ENCODE measurements around the gene NDUFB6.

NDUFB6 gene

DNA sequence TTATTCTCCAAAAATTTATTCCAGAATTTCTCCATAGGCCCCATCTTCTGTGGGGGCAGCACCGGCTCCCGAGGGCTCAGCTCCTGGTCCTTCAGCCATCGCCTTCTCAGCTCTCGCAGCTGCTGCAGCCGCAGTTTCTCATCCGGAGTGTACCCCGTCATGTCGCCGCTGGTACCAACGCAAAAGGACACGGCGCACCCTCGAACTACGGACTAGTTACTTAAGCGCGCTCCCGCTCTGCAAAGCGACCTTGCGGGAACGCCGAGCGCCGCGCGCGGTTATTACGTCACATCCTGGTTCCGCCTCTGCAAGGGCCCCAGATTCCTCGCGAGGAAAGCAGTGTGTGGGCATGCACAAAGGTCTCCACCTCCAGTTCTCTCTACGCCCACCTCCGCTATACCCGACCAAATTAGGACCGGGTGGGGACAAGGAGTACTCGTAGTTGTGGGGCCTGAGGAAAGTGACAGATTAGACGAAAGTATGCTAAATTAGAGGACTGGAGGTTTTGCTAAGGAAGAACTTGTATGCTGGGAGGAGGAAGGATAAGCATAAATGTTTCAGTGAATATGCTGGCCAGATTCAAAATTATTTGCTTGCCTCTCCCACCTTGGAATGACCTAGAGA, at the start of gene NDUFB6:
NDUFB6 (minus strand) TSS at position 260 of the 624 bp plus-strand sequence; CDS start at position 161, 99 bp downstream.
- TF ChIP-seq, protein P1, sequence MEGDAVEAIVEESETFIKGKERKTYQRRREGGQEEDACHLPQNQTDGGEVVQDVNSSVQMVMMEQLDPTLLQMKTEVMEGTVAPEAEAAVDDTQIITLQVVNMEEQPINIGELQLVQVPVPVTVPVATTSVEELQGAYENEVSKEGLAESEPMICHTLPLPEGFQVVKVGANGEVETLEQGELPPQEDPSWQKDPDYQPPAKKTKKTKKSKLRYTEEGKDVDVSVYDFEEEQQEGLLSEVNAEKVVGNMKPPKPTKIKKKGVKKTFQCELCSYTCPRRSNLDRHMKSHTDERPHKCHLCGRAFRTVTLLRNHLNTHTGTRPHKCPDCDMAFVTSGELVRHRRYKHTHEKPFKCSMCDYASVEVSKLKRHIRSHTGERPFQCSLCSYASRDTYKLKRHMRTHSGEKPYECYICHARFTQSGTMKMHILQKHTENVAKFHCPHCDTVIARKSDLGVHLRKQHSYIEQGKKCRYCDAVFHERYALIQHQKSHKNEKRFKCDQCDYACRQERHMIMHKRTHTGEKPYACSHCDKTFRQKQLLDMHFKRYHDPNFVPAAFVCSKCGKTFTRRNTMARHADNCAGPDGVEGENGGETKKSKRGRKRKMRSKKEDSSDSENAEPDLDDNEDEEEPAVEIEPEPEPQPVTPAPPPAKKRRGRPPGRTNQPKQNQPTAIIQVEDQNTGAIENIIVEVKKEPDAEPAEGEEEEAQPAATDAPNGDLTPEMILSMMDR (IDR thresholded peaks at IDR 0.05): no peak

DNA sequence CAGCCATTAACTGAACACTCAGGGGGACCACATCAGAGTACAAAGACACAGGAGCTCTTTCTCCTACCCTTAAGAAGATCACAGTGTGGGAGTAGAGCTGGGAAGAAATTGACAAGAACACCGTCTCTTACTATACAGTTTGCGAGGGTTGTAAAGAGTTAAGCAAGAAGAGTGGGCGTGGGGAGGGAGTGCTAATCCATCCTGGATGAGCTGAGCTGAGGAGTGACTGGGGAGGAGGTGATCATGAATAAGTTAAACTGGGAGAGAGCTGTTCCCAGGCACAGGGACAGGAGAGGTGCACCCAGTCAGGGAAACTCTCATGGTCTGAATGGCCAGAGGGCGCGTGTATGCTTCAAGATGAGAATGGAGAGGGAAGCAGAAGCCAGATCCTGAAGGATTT, 45.3 kb upstream of the NDUFB6 start:
- TF ChIP-seq, protein P1 (IDR thresholded peaks at IDR 0.05): no peak

DNA sequence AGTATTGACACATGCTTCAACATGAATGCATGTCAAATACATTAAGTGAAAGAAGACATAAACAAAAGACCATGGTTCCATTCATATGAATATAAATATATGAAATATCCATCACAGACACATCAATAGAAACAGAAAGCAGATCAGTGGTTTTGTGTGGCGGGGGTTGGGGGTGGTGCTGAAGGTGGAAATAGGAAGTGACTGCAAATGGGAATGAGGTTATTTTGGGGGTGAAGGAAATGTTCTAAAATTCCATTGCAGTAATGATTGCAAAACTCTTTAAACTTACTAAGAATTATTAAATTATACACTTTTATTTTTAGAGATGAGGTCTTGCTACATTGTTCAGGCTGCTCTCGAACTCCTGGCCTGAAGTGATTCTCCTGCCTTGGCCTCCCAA, 33.9 kb upstream of the NDUFB6 start:
- TF ChIP-seq, protein P1 (IDR thresholded peaks at IDR 0.05): no peak

DNA sequence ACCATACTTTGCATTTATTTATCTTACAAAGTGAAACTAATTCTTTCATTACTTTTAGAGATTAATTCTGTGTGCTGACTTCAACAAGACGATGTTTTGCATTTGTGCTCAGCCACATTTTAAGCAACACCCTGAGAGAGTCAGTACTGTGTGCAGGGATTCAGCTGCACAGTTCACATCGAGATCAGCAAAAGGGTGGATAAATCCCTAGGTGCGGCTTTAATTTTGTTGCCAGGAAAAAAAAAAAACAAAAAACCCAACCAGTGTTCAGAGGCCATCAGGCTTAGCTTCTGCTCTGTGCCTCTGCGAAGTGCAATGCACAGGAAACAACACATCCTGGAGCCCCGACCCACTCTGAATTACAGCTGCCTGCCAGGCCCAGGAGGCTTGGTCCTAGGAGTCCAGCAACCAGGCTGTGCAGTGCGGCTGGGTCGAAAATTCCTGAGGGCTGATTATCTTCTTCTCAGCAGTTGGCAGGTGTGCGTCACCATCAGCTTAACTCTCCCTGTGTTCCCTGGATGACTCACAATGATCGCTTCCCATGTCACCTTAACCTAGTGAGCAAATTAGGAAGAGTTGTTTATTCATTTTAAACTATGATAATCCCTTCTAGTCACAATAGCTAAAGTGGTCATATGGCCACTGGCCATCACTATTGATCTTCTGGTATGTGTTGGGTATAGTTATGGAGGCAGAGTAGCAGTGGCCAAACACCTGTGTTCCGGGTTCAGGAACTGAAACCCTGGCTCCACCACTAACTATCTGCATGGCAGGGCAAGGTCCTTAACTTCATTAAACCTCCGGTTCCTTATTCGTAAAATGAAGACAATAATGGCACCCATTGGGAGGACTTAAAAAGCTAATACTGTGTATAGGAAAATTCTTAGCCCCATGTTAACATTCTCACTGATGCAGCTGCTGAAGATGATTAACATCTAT, 31.2 kb upstream of the NDUFB6 start:
- TF ChIP-seq, protein P1 (IDR thresholded peaks at IDR 0.05): no peak

DNA sequence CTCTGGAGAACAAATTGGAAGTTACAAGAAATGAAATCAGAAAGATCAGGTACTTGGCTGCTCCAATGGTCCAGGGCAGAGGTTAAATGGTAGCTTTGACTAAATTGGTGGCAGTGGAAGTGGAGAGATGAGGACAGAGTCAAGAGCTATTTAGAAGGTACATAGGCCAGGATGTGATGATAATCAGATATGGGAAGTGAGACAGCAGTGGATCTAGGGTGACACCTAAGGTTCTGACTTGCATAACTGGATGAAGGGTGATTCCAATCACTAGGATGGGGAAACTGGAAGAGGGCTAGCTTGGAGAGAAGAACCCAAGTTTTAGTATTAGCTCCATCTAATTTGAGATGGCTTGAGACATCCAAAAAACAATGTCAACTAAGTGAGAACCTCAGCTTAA, 24.0 kb upstream of the NDUFB6 start:
- TF ChIP-seq, protein P1 (IDR thresholded peaks at IDR 0.05): no peak

DNA sequence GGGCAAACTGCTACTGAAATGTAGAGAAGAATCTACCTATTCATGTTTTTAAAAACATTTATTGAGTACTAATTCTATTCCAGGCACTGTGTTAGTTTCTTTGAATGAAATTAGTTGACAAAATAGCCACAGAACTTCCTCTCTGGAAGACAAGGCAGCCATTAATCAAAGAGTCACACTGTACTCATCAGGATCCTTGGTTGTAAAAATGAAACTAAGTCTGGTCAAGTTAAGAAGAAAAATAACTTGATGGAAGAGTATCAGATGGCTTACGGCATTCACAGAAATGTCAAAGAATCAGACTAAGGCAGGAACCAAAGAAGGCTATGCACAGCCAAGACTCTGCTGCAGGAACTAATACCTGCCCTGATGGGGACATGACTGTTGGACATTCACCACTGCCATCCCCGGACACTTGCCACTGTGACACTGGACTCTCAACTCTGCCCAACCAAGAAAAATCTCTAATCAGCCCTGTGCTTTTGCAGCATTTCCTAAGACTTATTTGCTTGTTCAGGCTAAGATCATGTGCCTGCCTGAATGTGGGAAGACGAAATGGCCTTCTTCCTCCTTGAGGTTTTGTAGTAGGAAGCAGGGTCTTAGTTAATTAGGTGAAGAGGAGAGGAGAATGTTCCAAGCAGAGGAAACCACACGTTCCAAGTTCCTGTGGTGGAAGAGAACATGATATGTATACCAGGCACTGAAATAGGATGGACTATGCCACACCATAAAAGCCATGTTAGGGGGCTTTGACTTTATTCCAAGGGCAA, 23.3 kb upstream of the NDUFB6 start:
- TF ChIP-seq, protein P1 (IDR thresholded peaks at IDR 0.05): no peak

DNA sequence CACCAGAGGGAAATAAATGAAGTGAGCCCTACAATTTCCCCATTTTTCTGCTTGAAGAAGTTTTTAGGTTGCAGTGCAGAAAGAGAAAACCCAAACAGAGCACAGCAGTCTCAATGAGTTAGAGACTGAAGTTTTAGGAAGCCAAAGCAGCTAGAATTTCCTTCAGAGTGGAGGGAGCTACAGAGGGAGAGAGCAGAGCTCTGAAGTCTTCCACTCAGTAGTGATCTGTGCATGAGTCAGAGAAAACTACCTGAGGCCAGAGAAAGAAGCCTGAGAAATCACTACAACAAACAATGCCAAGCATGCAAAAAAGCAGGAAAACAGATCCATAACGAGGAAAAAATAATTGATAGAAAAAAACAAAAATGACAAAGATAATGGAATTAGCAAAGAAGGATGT, 17.9 kb upstream of the NDUFB6 start:
- TF ChIP-seq, protein P1 (IDR thresholded peaks at IDR 0.05): no peak

Data from LNCAP (cell line).